SU-DHL-6 (cell line): ENCODE data around the gene CXCL6.

Source experiments
- H2AFZ ChIP-seq: fragments of 200-600 bp; sonication (generic); 2 replicates; pipeline ENCODE4 v1.6.1; 2014; ENCODE audit warnings: low read depth, mild to moderate bottlenecking, moderate library complexity, mixed read lengths, antibody characterized with exemption, low read length; ENCODE audit not compliant: severe bottlenecking
- H3F3A ChIP-seq: fragments of 200-600 bp; shearing (Covaris generic); 2 replicates; pipeline ENCODE4 v1.6.0; 2016; ENCODE audit warnings: antibody characterized with exemption, mild to moderate bottlenecking; ENCODE audit not compliant: insufficient read depth
- H3K27ac ChIP-seq: fragments of 200-600 bp; sonication (generic); 2 replicates; pipeline ENCODE4 v1.5.1; 2016; ENCODE audit warnings: low read depth, mild to moderate bottlenecking, low read length, moderate library complexity, mixed read lengths
- H3K27me3 ChIP-seq: fragments of 200-600 bp; sonication (generic), shearing (Covaris generic); 2 replicates; pipeline ENCODE4 v1.6.0; 2014; ENCODE audit warnings: mild to moderate bottlenecking, low read length
- H3K36me3 ChIP-seq: fragments of 200-600 bp; sonication (generic); 2 replicates; pipeline ENCODE4 v1.6.1; 2014; ENCODE audit warnings: mild to moderate bottlenecking, low read length, mixed read lengths
- H3K4me2 ChIP-seq: fragments of 300-600, 200-600 bp; shearing (Covaris generic), sonication (generic); 2 replicates; pipeline ENCODE4 v1.6.0; 2014; ENCODE audit warnings: low read length, low read depth, mild to moderate bottlenecking; ENCODE audit not compliant: poor library complexity, severe bottlenecking
- H3K4me3 ChIP-seq: fragments of 200-600 bp; sonication (generic); 2 replicates; pipeline ENCODE4 v1.5.1; 2014; ENCODE audit warnings: antibody characterized with exemption, low read length, mild to moderate bottlenecking, mixed read lengths; ENCODE audit not compliant: insufficient read depth, poor library complexity, severe bottlenecking
- H3K79me2 ChIP-seq: fragments of 200-600 bp; sonication (generic); 2 replicates; pipeline ENCODE4 v1.6.1; 2014; ENCODE audit warnings: mild to moderate bottlenecking, low read length, moderate library complexity; ENCODE audit not compliant: insufficient read depth
- H3K9ac ChIP-seq: fragments of 200-600 bp; sonication (generic); 2 replicates; pipeline ENCODE4 v1.7.0; 2014; ENCODE audit warnings: mild to moderate bottlenecking, low read length
- H3K9me2 ChIP-seq: fragments of 200-600 bp; sonication (generic); replicated peaks from 2 replicates; pipeline ENCODE4 v1.6.1; 2014; ENCODE audit warnings: low read length; ENCODE audit not compliant: insufficient read depth
- H3K9me3 ChIP-seq: fragments of 200-600 bp; sonication (generic); 2 replicates; pipeline ENCODE4 v1.6.1; 2014; ENCODE audit warnings: low read length, mixed read lengths; ENCODE audit not compliant: insufficient read depth
- H4K20me1 ChIP-seq: fragments of 200-600 bp; sonication (generic); 2 replicates; pipeline ENCODE4 v1.6.1; 2014; ENCODE audit warnings: low read depth, mild to moderate bottlenecking, antibody characterized with exemption, low read length, moderate library complexity, mixed read lengths
- CTCF ChIP-seq: fragments of 200-600 bp; sonication (generic); IDR thresholded peaks from one replicate; pipeline ENCODE4 v1.5.1; 2017; ENCODE audit warnings: antibody characterized with exemption, mild to moderate bottlenecking, low read length, moderate library complexity; ENCODE audit not compliant: insufficient read depth, poor library complexity, severe bottlenecking
- EZH2phosphoT487 ChIP-seq: fragments of 200-600 bp; sonication (generic), shearing (Covaris generic); conservative IDR thresholded peaks from 2 replicates; pipeline ENCODE4 v1.6.1; 2018; ENCODE audit warnings: mild to moderate bottlenecking, antibody characterized with exemption, low read length, moderate library complexity, mixed read lengths

CXCL6 gene

GRCh38 chr4:73848183-73848777 lies 11.8 kb downstream of the CXCL6 start:
- no peaks in the 10 kb centered on the region for H3K9me2 ChIP-seq
- no peak overlapping the region for H2AFZ ChIP-seq
- no peak overlapping the region for H3K4me3 ChIP-seq
- no peak overlapping the region for H3K27ac ChIP-seq
- no peak overlapping the region for H3K9ac ChIP-seq
- no peaks in the 10 kb centered on the region for H3K9me3 ChIP-seq
- no peaks in the 10 kb centered on the region for H3K79me2 ChIP-seq
- H3K4me2 ChIP-seq = no peak overlapping the region
- no peaks in the 10 kb centered on the region for H4K20me1 ChIP-seq
- TF ChIP-seq CTCF = no peak
- TF ChIP-seq EZH2phosphoT487 = no peak
- H3K27me3 ChIP-seq = no peaks in the 10 kb centered on the region
- no peaks in the 10 kb centered on the region for H3F3A ChIP-seq
- H3K36me3 ChIP-seq = no peaks in the 10 kb centered on the region

- Histone ChIP-seq H3K4me3 (no peak overlapping the region), H3K79me2 (no peaks in the 10 kb centered on the region), H3K9me2 (no peaks in the 10 kb centered on the region), H3K4me2 (no peak overlapping the region), H3K9ac (no peak overlapping the region), H3K27ac (no peak overlapping the region), H2AFZ (no peak overlapping the region), H3F3A (no peaks in the 10 kb centered on the region), H3K27me3 (no peaks in the 10 kb centered on the region), H3K36me3 (no peaks in the 10 kb centered on the region), H4K20me1 (no peaks in the 10 kb centered on the region), H3K9me3 (no peaks in the 10 kb centered on the region)
- TF ChIP-seq CTCF (no peak), EZH2phosphoT487 (no peak)
These were observed 13.9 kb downstream of the CXCL6 start for GRCh38 chr4:73850261-73850970.

GRCh38 chr4:73851293-73851692 lies 14.8 kb downstream of the CXCL6 start:
- H3K27me3 ChIP-seq = no peaks in the 10 kb centered on the region
- H3K36me3 ChIP-seq = no peaks in the 10 kb centered on the region
- no peak overlapping the region for H3K4me3 ChIP-seq
- no peaks in the 10 kb centered on the region for H3K79me2 ChIP-seq
- H2AFZ ChIP-seq = no peak overlapping the region
- no peaks in the 10 kb centered on the region for H4K20me1 ChIP-seq
- no peaks in the 10 kb centered on the region for H3K9me2 ChIP-seq
- H3K9me3 ChIP-seq = no peaks in the 10 kb centered on the region
- no peaks in the 10 kb centered on the region for H3F3A ChIP-seq
- H3K27ac ChIP-seq = no peak overlapping the region
- TF ChIP-seq CTCF (no peak), EZH2phosphoT487 (no peak)
- no peak overlapping the region for H3K9ac ChIP-seq
- no peak overlapping the region for H3K4me2 ChIP-seq
